ENCODE results near the gene COX8A. TPM values are rescaled to one million over a fixed set of nuclear protein-coding genes. Genes with fewer than 3 reads are reported as not detected.

The COX8A gene, protein sequence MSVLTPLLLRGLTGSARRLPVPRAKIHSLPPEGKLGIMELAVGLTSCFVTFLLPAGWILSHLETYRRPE
- polyA plus RNA-seq (2013, experiment 1 of 2): 427 TPM
- polyA plus RNA-seq (2013, experiment 2 of 2): 435 TPM

GRCh38 chr11:63974259-63975143 is at the start of gene COX8A:
COX8A (plus strand) TSS chr11:63974620; CDS start chr11:63974681, 61 bp downstream.
- Histone ChIP-seq H3K36me3 (ENCODE audit: insufficient read depth, low read length) (peaks cover 8% of the 10 kb centered on the region; the same call in 1 of the 2 replicates), H3K9me3 (ENCODE audit: insufficient read depth, low read depth, low read length) (no peaks in the 10 kb centered on the region), H3K27me3 (ENCODE audit: insufficient read depth, low read length) (0 out of 2 replicates have a peak, but pooled peaks cover 4% of the 10 kb centered on the region), H3K9ac (ENCODE audit: low read depth, low read length) (peak within 1 kb of the TSS; percentile 89), H3K4me1 (ENCODE audit: insufficient read depth, low read length) (peaks cover 20% of the 10 kb centered on the region), H3K4me3 (ENCODE audit: low read length) (peak within 1 kb of the TSS; percentile 80), H3K27ac (ENCODE audit: low read depth, low read length) (peak within 1 kb of the TSS; percentile 94)
- under 1% methylated on average over 64 of the region's 67 CpGs for WGBS

DNA sequence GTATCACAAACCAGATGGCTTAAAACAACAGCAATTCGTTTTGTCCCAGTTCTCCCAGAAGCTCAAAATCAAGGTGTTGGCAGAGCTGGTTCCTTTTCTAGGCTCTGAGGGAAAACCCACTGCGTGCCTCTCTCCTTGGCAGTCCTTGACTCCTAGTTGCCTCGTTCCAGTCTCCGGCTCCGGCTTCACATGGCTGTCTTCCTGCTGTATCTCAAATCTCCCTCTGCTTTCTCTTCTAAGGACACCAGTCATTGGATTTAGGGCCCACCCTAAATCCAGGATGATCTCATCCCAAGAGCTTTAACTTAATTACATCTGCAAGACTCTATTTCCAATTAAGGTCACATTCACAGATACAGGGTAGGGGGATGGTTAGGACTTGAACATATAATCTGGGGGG is 44.8 kb upstream of the COX8A start:
- H3K4me1 ChIP-seq (ENCODE audit: insufficient read depth, low read length): no peaks in the 10 kb centered on the region
- 91% methylated on average over 5 of the region's 5 CpGs for WGBS

GRCh38 chr11:63931045-63931444 is 43.4 kb upstream of the COX8A start:
- H3K4me3 ChIP-seq (ENCODE audit: low read length): no peak overlapping the region
- no peaks in the 10 kb centered on the region for H3K36me3 ChIP-seq (ENCODE audit: insufficient read depth, low read length)
- no peak overlapping the region for H3K27ac ChIP-seq (ENCODE audit: low read depth, low read length)
- H3K9ac ChIP-seq (ENCODE audit: low read depth, low read length): no peak overlapping the region
- 82% methylated on average over 6 of the region's 6 CpGs for WGBS
- peaks cover 9% of the 10 kb centered on the region for H3K27me3 ChIP-seq (ENCODE audit: insufficient read depth, low read length)
- no peaks in the 10 kb centered on the region for H3K9me3 ChIP-seq (ENCODE audit: insufficient read depth, low read depth, low read length)
- no peaks in the 10 kb centered on the region for H3K4me1 ChIP-seq (ENCODE audit: insufficient read depth, low read length)

More for the DNA sequence above, 44.8 kb upstream of the COX8A start:
- Histone ChIP-seq H3K9ac (ENCODE audit: low read depth, low read length) (no peak overlapping the region), H3K4me3 (ENCODE audit: low read length) (no peak overlapping the region), H3K9me3 (ENCODE audit: insufficient read depth, low read depth, low read length) (no peaks in the 10 kb centered on the region), H3K27ac (ENCODE audit: low read depth, low read length) (no peak overlapping the region), H3K36me3 (ENCODE audit: insufficient read depth, low read length) (no peaks in the 10 kb centered on the region), H3K27me3 (ENCODE audit: insufficient read depth, low read length) (peaks cover 9% of the 10 kb centered on the region)

- Histone ChIP-seq H3K9ac (ENCODE audit: low read depth, low read length) (no peak overlapping the region), H3K36me3 (ENCODE audit: insufficient read depth, low read length) (no peaks in the 10 kb centered on the region), H3K9me3 (ENCODE audit: insufficient read depth, low read depth, low read length) (no peaks in the 10 kb centered on the region), H3K27me3 (ENCODE audit: insufficient read depth, low read length) (peaks cover 9% of the 10 kb centered on the region), H3K27ac (ENCODE audit: low read depth, low read length) (no peak overlapping the region), H3K4me1 (ENCODE audit: insufficient read depth, low read length) (no peaks in the 10 kb centered on the region), H3K4me3 (ENCODE audit: low read length) (no peak overlapping the region)
- 86% methylated on average over 12 of the region's 12 CpGs for WGBS
These were observed 42.5 kb upstream of the COX8A start for GRCh38 chr11:63931876-63932275.

GRCh38 chr11:63933459-63933858 is 41.0 kb upstream of the COX8A start:
- Histone ChIP-seq H3K4me3 (ENCODE audit: low read length) (no peak overlapping the region), H3K9ac (ENCODE audit: low read depth, low read length) (no peak overlapping the region), H3K27me3 (ENCODE audit: insufficient read depth, low read length) (peaks cover 3% of the 10 kb centered on the region; the same call in 1 of the 2 replicates), H3K4me1 (ENCODE audit: insufficient read depth, low read length) (no peaks in the 10 kb centered on the region; the same call in 1 of the 2 replicates), H3K36me3 (ENCODE audit: insufficient read depth, low read length) (no peaks in the 10 kb centered on the region), H3K27ac (ENCODE audit: low read depth, low read length) (no peak overlapping the region), H3K9me3 (ENCODE audit: insufficient read depth, low read depth, low read length) (no peaks in the 10 kb centered on the region)
- WGBS: 91% methylated on average over 1 of the region's 1 CpG

DNA sequence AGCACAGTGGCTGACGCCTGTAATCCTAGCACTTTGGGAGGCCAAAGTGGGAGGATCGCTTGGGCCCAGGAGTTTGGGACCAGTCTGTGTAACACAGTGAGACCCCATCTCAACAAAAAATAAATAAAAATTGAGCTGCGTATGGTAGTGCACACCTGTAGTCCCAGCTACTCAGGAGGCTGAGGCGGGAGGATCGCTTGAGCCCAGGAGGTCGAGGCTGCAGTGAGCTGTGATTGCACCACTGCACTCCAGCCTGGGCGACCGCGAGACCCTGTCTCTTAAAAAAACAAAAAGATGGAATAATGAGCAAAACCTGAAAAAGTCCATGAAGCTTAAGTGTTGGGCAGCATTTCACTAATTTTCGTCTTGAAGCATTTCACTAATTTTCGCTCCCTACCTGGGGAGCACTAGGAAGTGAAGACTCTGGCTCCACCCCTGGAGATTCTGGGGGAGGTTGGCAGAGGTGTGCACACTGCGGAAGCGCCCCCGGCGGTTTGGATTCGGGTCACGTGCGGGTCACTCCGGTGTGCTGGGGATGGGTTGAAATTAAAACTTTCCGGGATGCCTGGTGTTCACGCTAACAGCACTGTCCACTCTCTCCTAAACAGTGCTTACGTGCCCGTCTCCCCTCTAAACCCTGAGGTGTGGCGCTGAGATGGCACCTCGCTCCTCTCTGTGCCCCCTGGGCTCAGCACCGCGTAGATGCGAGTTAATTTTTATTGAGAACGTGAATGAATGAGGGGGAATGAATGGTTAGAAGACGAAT is 36.5 kb upstream of the COX8A start:
- peak overlapping the region; percentile 72; the same call in 1 of the 2 replicates for H3K27ac ChIP-seq (ENCODE audit: low read depth, low read length)
- 26% methylated on average over 30 of the region's 30 CpGs for WGBS
- H3K9ac ChIP-seq (ENCODE audit: low read depth, low read length): peak overlapping the region; percentile 31; the same call in 1 of the 2 replicates

GRCh38 chr11:63938479-63939396 is 35.7 kb upstream of the COX8A start, which contains the start of gene NAA40:
NAA40 (plus strand) TSS chr11:63939002; CDS start chr11:63939097, 95 bp downstream.
- Histone ChIP-seq H3K36me3 (ENCODE audit: insufficient read depth, low read length) (peaks cover 6% of the 10 kb centered on the region; the same call in 1 of the 2 replicates), H3K9me3 (ENCODE audit: insufficient read depth, low read depth, low read length) (no peaks in the 10 kb centered on the region), H3K9ac (ENCODE audit: low read depth, low read length) (peak within 1 kb of the TSS; percentile 97), H3K27me3 (ENCODE audit: insufficient read depth, low read length) (no peaks in the 10 kb centered on the region), H3K4me1 (ENCODE audit: insufficient read depth, low read length) (no peaks in the 10 kb centered on the region; the same call in 1 of the 2 replicates), H3K27ac (ENCODE audit: low read depth, low read length) (peak within 1 kb of the TSS; percentile 94), H3K4me3 (ENCODE audit: low read length) (peak within 1 kb of the TSS; percentile 96)
- WGBS: under 1% methylated on average over 88 of the region's 92 CpGs

More for the DNA sequence above, 36.5 kb upstream of the COX8A start:
- H3K27me3 ChIP-seq (ENCODE audit: insufficient read depth, low read length): no peaks in the 10 kb centered on the region
- H3K36me3 ChIP-seq (ENCODE audit: insufficient read depth, low read length): peaks cover 6% of the 10 kb centered on the region; the same call in 1 of the 2 replicates
- H3K4me1 ChIP-seq (ENCODE audit: insufficient read depth, low read length): no peaks in the 10 kb centered on the region; the same call in 1 of the 2 replicates
- no peaks in the 10 kb centered on the region for H3K9me3 ChIP-seq (ENCODE audit: insufficient read depth, low read depth, low read length)
- peak overlapping the region; percentile 96 for H3K4me3 ChIP-seq (ENCODE audit: low read length)

GRCh38 chr11:63939397-63939891 is 35.0 kb upstream of the COX8A start:
- Histone ChIP-seq H3K36me3 (ENCODE audit: insufficient read depth, low read length) (peaks cover 6% of the 10 kb centered on the region; the same call in 1 of the 2 replicates), H3K27ac (ENCODE audit: low read depth, low read length) (peak overlapping the region; percentile 94), H3K9me3 (ENCODE audit: insufficient read depth, low read depth, low read length) (no peaks in the 10 kb centered on the region), H3K4me1 (ENCODE audit: insufficient read depth, low read length) (no peaks in the 10 kb centered on the region; the same call in 1 of the 2 replicates), H3K27me3 (ENCODE audit: insufficient read depth, low read length) (no peaks in the 10 kb centered on the region), H3K4me3 (ENCODE audit: low read length) (peak overlapping the region; percentile 96), H3K9ac (ENCODE audit: low read depth, low read length) (peak overlapping the region; percentile 97)
- 8% methylated on average over 26 of the region's 26 CpGs for WGBS

DNA sequence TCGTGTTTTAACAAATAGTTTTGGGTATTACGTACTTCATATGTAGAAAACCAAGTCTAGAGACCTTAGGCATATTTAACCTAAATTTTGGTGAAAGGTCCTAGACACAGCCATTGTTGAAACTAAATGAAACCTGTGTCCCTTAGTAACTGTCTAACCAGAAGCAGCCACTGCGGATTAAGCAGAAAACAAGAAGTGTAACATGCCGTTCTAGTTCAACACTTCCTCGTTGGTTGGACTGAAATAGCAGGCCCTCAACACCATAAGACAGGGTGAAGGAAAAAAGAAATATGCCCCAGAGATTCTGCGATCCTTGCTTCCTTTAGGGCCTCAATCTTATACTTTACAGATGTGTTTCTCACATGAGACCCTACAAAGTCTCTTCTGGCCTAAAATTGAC is 33.6 kb upstream of the COX8A start:
- 99% methylated on average over 6 of the region's 6 CpGs for WGBS
- H3K4me1 ChIP-seq (ENCODE audit: insufficient read depth, low read length): no peaks in the 10 kb centered on the region; the same call in 1 of the 2 replicates

GRCh38 chr11:63941901-63942300 is 32.5 kb upstream of the COX8A start:
- Histone ChIP-seq H3K4me3 (ENCODE audit: low read length) (no peak overlapping the region), H3K36me3 (ENCODE audit: insufficient read depth, low read length) (peaks cover 16% of the 10 kb centered on the region), H3K4me1 (ENCODE audit: insufficient read depth, low read length) (no peaks in the 10 kb centered on the region; the same call in 1 of the 2 replicates), H3K27me3 (ENCODE audit: insufficient read depth, low read length) (no peaks in the 10 kb centered on the region), H3K9ac (ENCODE audit: low read depth, low read length) (no peak overlapping the region), H3K27ac (ENCODE audit: low read depth, low read length) (no peak overlapping the region), H3K9me3 (ENCODE audit: insufficient read depth, low read depth, low read length) (no peaks in the 10 kb centered on the region)
- 73% methylated on average over 1 of the region's 4 CpGs for WGBS

More for the DNA sequence above, 33.6 kb upstream of the COX8A start:
- Histone ChIP-seq H3K9me3 (ENCODE audit: insufficient read depth, low read depth, low read length) (no peaks in the 10 kb centered on the region), H3K27me3 (ENCODE audit: insufficient read depth, low read length) (no peaks in the 10 kb centered on the region), H3K36me3 (ENCODE audit: insufficient read depth, low read length) (peaks cover 6% of the 10 kb centered on the region; the same call in 1 of the 2 replicates), H3K27ac (ENCODE audit: low read depth, low read length) (no peak overlapping the region), H3K4me3 (ENCODE audit: low read length) (no peak overlapping the region), H3K9ac (ENCODE audit: low read depth, low read length) (no peak overlapping the region)

Data from HUES64 (cell line).